ENCODE data around the gene ZNF649.
"Not testable (repeated sequence)": the region's sequence is repeated elsewhere in the genome, so short reads cannot be mapped to it uniquely, and the experiment has no call there.

DNA sequence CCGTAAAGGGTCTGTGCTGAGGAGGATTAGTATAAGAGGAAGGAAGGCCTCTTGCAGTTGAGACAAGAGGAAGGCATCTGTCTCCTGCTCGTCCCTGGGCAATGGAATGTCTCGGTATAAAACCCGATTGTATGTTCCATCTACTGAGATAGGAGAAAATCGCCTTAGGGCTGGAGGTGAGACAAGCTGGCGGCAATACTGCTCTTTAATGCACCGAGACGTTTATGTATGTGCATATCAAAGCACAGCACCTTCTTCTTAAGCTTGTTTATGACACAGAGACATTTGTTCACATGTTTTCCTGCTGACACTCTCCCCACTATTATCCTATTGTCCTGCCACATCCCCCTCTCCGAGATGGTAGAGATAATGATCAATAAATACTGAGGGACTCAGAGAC, 1.3 kb upstream of the ZNF649 start:
- TF ChIP-seq, protein P1, sequence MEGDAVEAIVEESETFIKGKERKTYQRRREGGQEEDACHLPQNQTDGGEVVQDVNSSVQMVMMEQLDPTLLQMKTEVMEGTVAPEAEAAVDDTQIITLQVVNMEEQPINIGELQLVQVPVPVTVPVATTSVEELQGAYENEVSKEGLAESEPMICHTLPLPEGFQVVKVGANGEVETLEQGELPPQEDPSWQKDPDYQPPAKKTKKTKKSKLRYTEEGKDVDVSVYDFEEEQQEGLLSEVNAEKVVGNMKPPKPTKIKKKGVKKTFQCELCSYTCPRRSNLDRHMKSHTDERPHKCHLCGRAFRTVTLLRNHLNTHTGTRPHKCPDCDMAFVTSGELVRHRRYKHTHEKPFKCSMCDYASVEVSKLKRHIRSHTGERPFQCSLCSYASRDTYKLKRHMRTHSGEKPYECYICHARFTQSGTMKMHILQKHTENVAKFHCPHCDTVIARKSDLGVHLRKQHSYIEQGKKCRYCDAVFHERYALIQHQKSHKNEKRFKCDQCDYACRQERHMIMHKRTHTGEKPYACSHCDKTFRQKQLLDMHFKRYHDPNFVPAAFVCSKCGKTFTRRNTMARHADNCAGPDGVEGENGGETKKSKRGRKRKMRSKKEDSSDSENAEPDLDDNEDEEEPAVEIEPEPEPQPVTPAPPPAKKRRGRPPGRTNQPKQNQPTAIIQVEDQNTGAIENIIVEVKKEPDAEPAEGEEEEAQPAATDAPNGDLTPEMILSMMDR (IDR thresholded peaks at IDR 0.05), result not testable (repeated sequence)
- TF ChIP-seq POLR2AphosphoS5 (IDR thresholded peaks at IDR 0.05; ENCODE audit: low read depth, low read length); SIN3A (IDR thresholded peaks at IDR 0.05; ENCODE audit: borderline replicate concordance, insufficient read depth, low read depth, low read length); TCF7L2 (IDR thresholded peaks at IDR 0.05; ENCODE audit: low read depth, low read length): not testable (repeated sequence)
- TF ChIP-seq, protein P2, sequence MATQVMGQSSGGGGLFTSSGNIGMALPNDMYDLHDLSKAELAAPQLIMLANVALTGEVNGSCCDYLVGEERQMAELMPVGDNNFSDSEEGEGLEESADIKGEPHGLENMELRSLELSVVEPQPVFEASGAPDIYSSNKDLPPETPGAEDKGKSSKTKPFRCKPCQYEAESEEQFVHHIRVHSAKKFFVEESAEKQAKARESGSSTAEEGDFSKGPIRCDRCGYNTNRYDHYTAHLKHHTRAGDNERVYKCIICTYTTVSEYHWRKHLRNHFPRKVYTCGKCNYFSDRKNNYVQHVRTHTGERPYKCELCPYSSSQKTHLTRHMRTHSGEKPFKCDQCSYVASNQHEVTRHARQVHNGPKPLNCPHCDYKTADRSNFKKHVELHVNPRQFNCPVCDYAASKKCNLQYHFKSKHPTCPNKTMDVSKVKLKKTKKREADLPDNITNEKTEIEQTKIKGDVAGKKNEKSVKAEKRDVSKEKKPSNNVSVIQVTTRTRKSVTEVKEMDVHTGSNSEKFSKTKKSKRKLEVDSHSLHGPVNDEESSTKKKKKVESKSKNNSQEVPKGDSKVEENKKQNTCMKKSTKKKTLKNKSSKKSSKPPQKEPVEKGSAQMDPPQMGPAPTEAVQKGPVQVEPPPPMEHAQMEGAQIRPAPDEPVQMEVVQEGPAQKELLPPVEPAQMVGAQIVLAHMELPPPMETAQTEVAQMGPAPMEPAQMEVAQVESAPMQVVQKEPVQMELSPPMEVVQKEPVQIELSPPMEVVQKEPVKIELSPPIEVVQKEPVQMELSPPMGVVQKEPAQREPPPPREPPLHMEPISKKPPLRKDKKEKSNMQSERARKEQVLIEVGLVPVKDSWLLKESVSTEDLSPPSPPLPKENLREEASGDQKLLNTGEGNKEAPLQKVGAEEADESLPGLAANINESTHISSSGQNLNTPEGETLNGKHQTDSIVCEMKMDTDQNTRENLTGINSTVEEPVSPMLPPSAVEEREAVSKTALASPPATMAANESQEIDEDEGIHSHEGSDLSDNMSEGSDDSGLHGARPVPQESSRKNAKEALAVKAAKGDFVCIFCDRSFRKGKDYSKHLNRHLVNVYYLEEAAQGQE (IDR thresholded peaks at IDR 0.05; ENCODE audit: insufficient read depth in 1 of 2, low read depth in 2 of 2, low read length in 1 of 2), result not testable (repeated sequence)

All from Panc1 (cell line).